Measurements from ENCODE around the gene STN1.

Gene STN1

DNA sequence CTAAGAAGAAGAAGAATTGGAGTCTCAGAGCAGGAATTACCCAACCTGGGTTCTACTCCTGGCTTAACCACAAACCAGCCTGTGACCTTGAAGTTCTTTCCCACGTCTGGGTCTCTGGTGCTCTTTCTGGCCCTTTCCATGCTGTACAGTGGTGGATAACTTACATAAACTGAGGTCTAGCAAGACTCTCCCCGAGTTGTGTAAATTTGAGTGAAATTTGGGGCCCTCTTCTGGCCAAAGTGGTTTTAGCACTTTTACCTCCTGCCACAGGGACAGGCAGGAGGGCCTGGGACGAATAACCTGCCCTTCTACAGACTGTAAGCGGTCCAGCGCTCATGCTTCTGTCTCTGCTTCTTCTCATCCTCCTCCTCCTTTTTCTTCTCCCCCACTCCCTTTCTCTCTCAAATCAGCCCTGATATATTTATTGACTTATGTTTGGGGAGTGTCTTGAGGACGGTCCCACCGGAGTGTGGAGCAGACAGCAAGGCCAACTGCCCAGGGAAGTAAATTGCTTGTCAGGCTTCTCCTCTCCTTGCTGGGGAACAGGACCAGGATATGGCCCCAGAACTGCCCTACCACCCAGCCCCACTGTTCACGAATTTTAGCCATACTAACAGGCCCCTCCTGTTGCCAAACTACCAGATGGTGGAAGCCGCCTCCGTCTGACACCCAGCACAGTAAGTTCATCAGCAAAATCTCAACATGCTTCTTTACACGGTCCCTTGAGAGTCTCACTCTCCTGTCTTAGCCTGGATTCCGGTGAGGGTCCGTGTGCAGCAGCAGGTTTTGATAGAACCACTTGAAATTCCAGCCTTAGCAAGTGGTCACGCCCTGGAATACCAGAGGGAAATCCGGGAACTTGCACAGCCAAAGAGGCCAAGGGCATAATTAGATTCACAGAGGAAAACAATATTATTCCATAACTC, 58.6 kb downstream of the STN1 start:
- H3K27ac ChIP-seq: no peak overlapping the region
- no peak overlapping the region for H3K4me3 ChIP-seq (ENCODE audit: low read depth, low read length)
- no peaks in the 10 kb centered on the region for H3K27me3 ChIP-seq (ENCODE audit: insufficient read depth, low read depth, severe bottlenecking)
- H3K36me3 ChIP-seq: no peaks in the 10 kb centered on the region
- TF ChIP-seq, protein P1, sequence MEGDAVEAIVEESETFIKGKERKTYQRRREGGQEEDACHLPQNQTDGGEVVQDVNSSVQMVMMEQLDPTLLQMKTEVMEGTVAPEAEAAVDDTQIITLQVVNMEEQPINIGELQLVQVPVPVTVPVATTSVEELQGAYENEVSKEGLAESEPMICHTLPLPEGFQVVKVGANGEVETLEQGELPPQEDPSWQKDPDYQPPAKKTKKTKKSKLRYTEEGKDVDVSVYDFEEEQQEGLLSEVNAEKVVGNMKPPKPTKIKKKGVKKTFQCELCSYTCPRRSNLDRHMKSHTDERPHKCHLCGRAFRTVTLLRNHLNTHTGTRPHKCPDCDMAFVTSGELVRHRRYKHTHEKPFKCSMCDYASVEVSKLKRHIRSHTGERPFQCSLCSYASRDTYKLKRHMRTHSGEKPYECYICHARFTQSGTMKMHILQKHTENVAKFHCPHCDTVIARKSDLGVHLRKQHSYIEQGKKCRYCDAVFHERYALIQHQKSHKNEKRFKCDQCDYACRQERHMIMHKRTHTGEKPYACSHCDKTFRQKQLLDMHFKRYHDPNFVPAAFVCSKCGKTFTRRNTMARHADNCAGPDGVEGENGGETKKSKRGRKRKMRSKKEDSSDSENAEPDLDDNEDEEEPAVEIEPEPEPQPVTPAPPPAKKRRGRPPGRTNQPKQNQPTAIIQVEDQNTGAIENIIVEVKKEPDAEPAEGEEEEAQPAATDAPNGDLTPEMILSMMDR (IDR thresholded peaks at IDR 0.05; ENCODE audit: low read depth, low read length): peak; percentile 67
- DNase-seq: peak; percentile 77
- no peaks in the 10 kb centered on the region for H3K9me3 ChIP-seq (ENCODE audit: severe bottlenecking)

DNA sequence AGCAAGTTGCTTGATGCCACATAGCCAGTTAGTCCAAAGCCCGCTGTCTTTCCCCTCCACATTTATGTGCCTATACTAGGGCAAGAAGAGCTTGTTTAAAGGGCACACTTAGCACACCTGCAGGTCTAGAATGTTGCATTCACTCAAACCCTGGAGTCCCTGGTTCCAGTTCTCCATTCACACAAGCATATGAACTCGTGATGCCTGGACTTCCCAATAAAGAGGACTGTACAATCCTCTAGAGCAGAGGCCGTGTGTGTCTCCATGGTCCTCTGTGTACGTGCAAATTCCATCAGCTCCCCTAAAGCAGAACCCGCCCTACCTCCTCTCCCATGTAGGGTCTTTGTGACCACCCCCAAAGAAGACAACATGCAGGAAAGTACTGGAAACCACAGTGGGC, 59.6 kb downstream of the STN1 start:
- no peak for DNase-seq
- Histone ChIP-seq H3K36me3 (no peaks in the 10 kb centered on the region), H3K27me3 (ENCODE audit: insufficient read depth, low read depth, severe bottlenecking) (no peaks in the 10 kb centered on the region), H3K4me3 (ENCODE audit: low read depth, low read length) (no peak overlapping the region), H3K9me3 (ENCODE audit: severe bottlenecking) (no peaks in the 10 kb centered on the region), H3K27ac (no peak overlapping the region)
- TF ChIP-seq, protein P1 (IDR thresholded peaks at IDR 0.05; ENCODE audit: low read depth, low read length): no peak

DNA sequence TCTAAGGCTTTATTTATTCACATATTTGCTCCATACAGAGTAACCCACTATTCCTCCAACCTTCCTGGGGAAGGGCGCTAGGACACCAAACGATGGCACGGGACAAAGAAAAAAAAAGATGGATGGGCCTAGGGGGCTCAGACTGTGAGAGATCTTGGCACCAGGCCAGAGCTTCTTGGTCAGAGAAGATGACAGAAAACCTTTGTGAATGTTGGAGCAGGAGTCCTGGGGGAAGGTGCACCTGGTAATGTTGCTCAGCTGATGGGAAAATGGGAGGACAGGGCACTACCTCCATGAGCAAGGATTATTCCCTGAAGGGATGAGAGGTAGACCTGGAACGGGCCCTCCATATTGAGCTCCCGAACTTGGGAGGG, 61.2 kb downstream of the STN1 start:
- no peak overlapping the region for H3K27ac ChIP-seq
- H3K4me3 ChIP-seq (ENCODE audit: low read depth, low read length): no peak overlapping the region
- no peaks in the 10 kb centered on the region for H3K27me3 ChIP-seq (ENCODE audit: insufficient read depth, low read depth, severe bottlenecking)
- no peaks in the 10 kb centered on the region for H3K9me3 ChIP-seq (ENCODE audit: severe bottlenecking)
- TF ChIP-seq, protein P1 (IDR thresholded peaks at IDR 0.05; ENCODE audit: low read depth, low read length): no peak
- no peaks in the 10 kb centered on the region for H3K36me3 ChIP-seq
- no peak for DNase-seq

- peak overlapping the region; percentile 41 for H3K27ac ChIP-seq
- no peaks in the 10 kb centered on the region for H3K36me3 ChIP-seq
- TF ChIP-seq, protein P1 (IDR thresholded peaks at IDR 0.05; ENCODE audit: low read depth, low read length): no peak
- H3K9me3 ChIP-seq (ENCODE audit: severe bottlenecking): no peaks in the 10 kb centered on the region
- H3K4me3 ChIP-seq (ENCODE audit: low read depth, low read length): peak overlapping the region; percentile 58
- H3K27me3 ChIP-seq (ENCODE audit: insufficient read depth, low read depth, severe bottlenecking): no peaks in the 10 kb centered on the region
- no peak for DNase-seq
Measured at GRCh38 chr10:103855852-103856796, 61.9 kb downstream of the STN1 start.

- peak; percentile 59 for DNase-seq
- TF ChIP-seq, protein P1 (IDR thresholded peaks at IDR 0.05; ENCODE audit: low read depth, low read length): no peak
- no peaks in the 10 kb centered on the region for H3K9me3 ChIP-seq (ENCODE audit: severe bottlenecking)
- no peaks in the 10 kb centered on the region for H3K36me3 ChIP-seq
- H3K4me3 ChIP-seq (ENCODE audit: low read depth, low read length): peak within 1 kb of the TSS; percentile 58
- no peaks in the 10 kb centered on the region for H3K27me3 ChIP-seq (ENCODE audit: insufficient read depth, low read depth, severe bottlenecking)
- H3K27ac ChIP-seq: peak within 1 kb of the TSS; percentile 46
Measured at GRCh38 chr10:103855424-103855823, 62.6 kb downstream of the STN1 start, which contains the start of gene SH3PXD2A. TSS of gene SH3PXD2A (minus strand) at chr10:103855576. CDS start at chr10:103855266, 310 bp downstream.
